HepG2 (cell line): Measurements from ENCODE around the gene U2AF2. TPM values are rescaled to one million over a fixed set of nuclear protein-coding genes. Genes with fewer than 3 reads are reported as not detected.

Experiments
- ATAC-seq: fragments of 200-7000 bp; cut with Tn5 transposase; 3 replicates; pipeline ENCODE4 v1.9.1; 2020; ENCODE audit warnings: mild to moderate bottlenecking, moderate library complexity
- BruUV-seq: library from RNA; stranded (reverse); fragments of 400-500 nt; replicated peaks from 2 replicates; lab custom pipeline; 2021; lab: Mats Ljungman, UMichigan
- CTCF ChIA-PET: fragments of 300-600 bp; formaldehyde crosslinking; extraction: SDS; loops from one replicate; lab custom pipeline; 2021; ENCODE audit warnings: low total read pairs, inconsistent platforms, low intra/inter-chr PET ratio; lab: Yijun Ruan, JAX
- POLR2A ChIA-PET: fragments of 350-600 bp; sonication (Branson Sonifier 250); formaldehyde crosslinking; loops from one replicate; lab custom pipeline; 2020; ENCODE audit warnings: antibody characterized with exemption, inconsistent platforms; lab: Yijun Ruan, JAX
- DNase-seq: peaks from one replicate; pipeline ENCODE4 v3.0.0-alpha.2; 2015; ENCODE audit warnings: low spot score
- FAIRE-seq: peaks from 3 replicates; lab custom pipeline; 2011; peaks lifted over from hg19 to GRCh38; lab: Jason Lieb, UNC
- H2AFZ ChIP-seq: one replicate; pipeline ENCODE4 v1.6.1; 2011; ENCODE audit warnings: low read length, inconsistent platforms
- H3K27ac ChIP-seq: fragments of 300-600 bp; 3 replicates; pipeline ENCODE4 v1.8.0; 2011; ENCODE audit warnings: mixed run types, mild to moderate bottlenecking, mixed read lengths, low read length, inconsistent platforms; ENCODE audit not compliant: insufficient read depth; ENCODE audit errors: extremely low read length
- H3K27me3 ChIP-seq, 2 experiments: fragments of 200-600 bp in 1 of 2; 2 replicates in 1 of 2; 3 replicates in 1 of 2; pipeline versions ENCODE4 v1.6.0 to v1.8.0; 2011; ENCODE audit warnings: low read length in 2 of 2, mild to moderate bottlenecking in 2 of 2, moderate library complexity in 2 of 2, inconsistent platforms in 1 of 2; ENCODE audit not compliant: insufficient read depth in 2 of 2, control insufficient read depth in 1 of 2
- H3K36me3 ChIP-seq, 2 experiments: fragments of 200-600 bp in 1 of 2; replicated peaks in 1 of 2; 2 replicates in 1 of 2; 3 replicates in 1 of 2; pipeline versions ENCODE4 v1.5.1 to v1.8.0; 2011; ENCODE audit warnings: low read length in 2 of 2, inconsistent platforms in 1 of 2; ENCODE audit not compliant: insufficient read depth in 2 of 2, control insufficient read depth in 1 of 2
- H3K4me1 ChIP-seq: 2 replicates; pipeline ENCODE4 v1.5.1; 2012; ENCODE audit warnings: low read length, inconsistent platforms; ENCODE audit not compliant: insufficient read depth
- H3K4me2 ChIP-seq: 2 replicates; pipeline ENCODE4 v1.6.0; 2011; ENCODE audit warnings: low read depth, low read length, inconsistent platforms
- H3K4me3 ChIP-seq, 3 experiments: fragments of 200-600 bp in 1 of 3; sonication (generic), shearing (Covaris generic) in 1 of 3; replicated peaks in 1 of 3; 2 replicates each; pipeline ENCODE4 v1.5.1; 2011 to 2016; ENCODE audit warnings: low read length in 3 of 3, inconsistent platforms in 2 of 3, low read depth in 2 of 3, mild to moderate bottlenecking in 2 of 3, control low read depth in 1 of 3, mixed read lengths in 1 of 3; ENCODE audit not compliant: insufficient read depth in 1 of 3
- H3K79me2 ChIP-seq: one replicate; pipeline ENCODE4 v1.6.1; 2011; ENCODE audit warnings: low read length, inconsistent platforms; ENCODE audit not compliant: insufficient read depth
- H3K9ac ChIP-seq: 2 replicates; pipeline ENCODE4 v1.6.0; 2011; ENCODE audit warnings: mild to moderate bottlenecking, low read depth, low read length, inconsistent platforms; ENCODE audit not compliant: insufficient read depth
- H3K9me3 ChIP-seq: 2 replicates; pipeline ENCODE4 v1.5.1; 2012; ENCODE audit warnings: mild to moderate bottlenecking, low read length
- H4K20me1 ChIP-seq: 2 replicates; pipeline ENCODE4 v1.6.0; 2011; ENCODE audit warnings: inconsistent platforms, mild to moderate bottlenecking, low read length, moderate library complexity; ENCODE audit not compliant: insufficient read depth
- CCAR2 ChIP-seq: fragments of 200-400 bp; formaldehyde crosslinking; optimal IDR thresholded peaks from 2 replicates; pipeline ENCODE3; 2018; ENCODE audit warnings: low read depth, mild to moderate bottlenecking, low read length, moderate library complexity
- GATAD1 ChIP-seq: IDR thresholded peaks from 2 replicates; pipeline ENCODE4 v1.6.1; 2016; ENCODE audit warnings: missing genetic modification reagents, missing compliant biosample characterization
- NFKBIZ ChIP-seq: IDR thresholded peaks from 2 replicates; pipeline ENCODE4 v1.6.1; 2018; ENCODE audit warnings: missing genetic modification reagents, missing compliant biosample characterization
- WIZ ChIP-seq: sonication (generic); formaldehyde crosslinking; IDR thresholded peaks from 2 replicates; pipeline ENCODE4 v1.5.1; 2020; ENCODE audit warnings: mild to moderate bottlenecking, missing genetic modification reagents
- ZBTB14 ChIP-seq: sonication (generic); formaldehyde crosslinking; IDR thresholded peaks from 2 replicates; pipeline ENCODE4 v1.4.0; 2020; ENCODE audit warnings: missing genetic modification reagents
- ZBTB25 ChIP-seq: IDR thresholded peaks from 2 replicates; pipeline ENCODE4 v1.6.1; 2018; ENCODE audit warnings: missing genetic modification reagents
- ZNF276 ChIP-seq: sonication (generic); formaldehyde crosslinking; IDR thresholded peaks from 2 replicates; pipeline ENCODE4 v1.4.0; 2020; ENCODE audit warnings: mild to moderate bottlenecking, low read depth, missing genetic modification reagents
- ZNF484 ChIP-seq: sonication (generic); formaldehyde crosslinking; IDR thresholded peaks from 2 replicates; pipeline ENCODE4 v1.5.1; 2020; ENCODE audit warnings: mild to moderate bottlenecking, low read depth, missing genetic modification reagents, borderline replicate concordance
- WGBS: methylation state at CpG from one replicate; pipeline ENCODE4 v1.1.6; 2017; ENCODE audit warnings: low lambda C conversion rate; 5-methylcytosine and 5-hydroxymethylcytosine counted together
- in situ Hi-C: cut with HindIII; loops from 2 replicates; pipeline ENCODE4 v1.10.0; 2017; ENCODE audit warnings: low pct_unique_long_range_greater_than_20kb; ENCODE audit not compliant: extremely low pct_ligation_motif_present
- intact Hi-C: fragments of 100-400 bp; cut with micrococcal nuclease; formaldehyde crosslinking; loops from one replicate; pipeline ENCODE4 v1.10.0; 2022; ENCODE audit not compliant: unreplicated experiment
- polyA plus RNA-seq, 8 experiments: library from polyadenylated mRNA; depleted of rRNA in 3 of 8; stranded (reverse) in 7 of 8; unstranded in 1 of 8; fragments of >200 nt; fragmentation: Illumina TruSeq in 4 of 8; extraction: Trizol in 4 of 8; gene quantifications; 2 replicates each; pipeline versions ENCODE4 v1.2.1 to v1.2.3, GENCODE V29; 2011 to 2016; ENCODE audit warnings: low read depth in 4 of 8, missing spikeins in 1 of 8, mixed read lengths in 1 of 8; ENCODE audit not compliant: insufficient read depth in 1 of 8
- total RNA-seq, 5 experiments: library from RNA; depleted of rRNA; stranded (reverse); fragments of >200 nt; fragmentation: Illumina TruSeq; extraction: Trizol; gene quantifications; 2 replicates each; pipeline ENCODE4 v1.2.3, GENCODE V29; 2016; ENCODE audit warnings: low read depth in 1 of 5
- TF ChIP-seq, protein P1 (sequence below): sonication (generic); formaldehyde crosslinking; IDR thresholded peaks from 2 replicates; pipeline ENCODE4 v1.5.0; 2020; ENCODE audit warnings: missing genetic modification reagents

U2AF2 gene
- total and polyA plus RNA-seq, 2 of the 13 experiments (the other 11 are each of a cell fraction or from before 2014, with no cell fraction given): 84.3 to 124 TPM

DNA sequence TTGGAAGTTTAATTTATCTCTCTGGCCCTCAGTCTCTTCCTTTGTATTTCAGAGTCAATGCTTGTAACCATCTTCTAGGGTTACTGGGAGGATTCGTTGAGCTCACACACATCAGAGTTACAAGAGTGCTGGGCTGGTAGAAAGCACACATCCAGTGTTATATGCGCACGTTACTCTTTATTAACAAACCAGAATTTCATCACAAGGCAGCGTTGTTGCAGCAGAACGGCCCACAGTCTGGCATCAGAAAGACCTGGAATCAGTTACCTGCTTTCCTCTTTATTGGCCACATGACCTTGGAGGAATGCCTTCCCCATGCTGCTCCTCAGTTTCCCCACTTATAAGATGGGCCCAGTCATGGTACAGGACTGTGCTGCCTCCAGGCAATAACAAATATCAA lies 45.5 kb upstream of the U2AF2 start:
- no peak overlapping the region for H3K9ac ChIP-seq
- no peak for TF ChIP-seq ZNF484 (CRISPR knock-in tag)
- TF ChIP-seq CCAR2: no peak
- TF ChIP-seq ZNF276: no peak
- no peak for TF ChIP-seq ZBTB25
- TF ChIP-seq, protein P1, sequence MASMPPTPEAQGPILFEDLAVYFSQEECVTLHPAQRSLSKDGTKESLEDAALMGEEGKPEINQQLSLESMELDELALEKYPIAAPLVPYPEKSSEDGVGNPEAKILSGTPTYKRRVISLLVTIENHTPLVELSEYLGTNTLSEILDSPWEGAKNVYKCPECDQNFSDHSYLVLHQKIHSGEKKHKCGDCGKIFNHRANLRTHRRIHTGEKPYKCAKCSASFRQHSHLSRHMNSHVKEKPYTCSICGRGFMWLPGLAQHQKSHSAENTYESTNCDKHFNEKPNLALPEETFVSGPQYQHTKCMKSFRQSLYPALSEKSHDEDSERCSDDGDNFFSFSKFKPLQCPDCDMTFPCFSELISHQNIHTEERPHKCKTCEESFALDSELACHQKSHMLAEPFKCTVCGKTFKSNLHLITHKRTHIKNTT (CRISPR knock-in tag): no peak
- TF ChIP-seq WIZ: no peak
- no peak for TF ChIP-seq ZBTB14
- no peak for TF ChIP-seq GATAD1 (CRISPR knock-in tag)
- TF ChIP-seq NFKBIZ (CRISPR knock-in tag): no peak
- FAIRE-seq (no peak), DNase-seq (no peak), ATAC-seq (no peak)
- H3K4me2 ChIP-seq: no peak overlapping the region
- peaks cover 15% of the 10 kb centered on the region for H3K79me2 ChIP-seq
- ChIA-PET CTCF (no interaction called here), POLR2A (no interaction called here)
- no peak overlapping the region for H3K4me3 ChIP-seq
- 94% methylated on average over 5 of the region's 5 CpGs for WGBS
- peaks cover 24% of the 10 kb centered on the region for H3K4me1 ChIP-seq
- in situ Hi-C loops (loop anchor here (5.0 kb wide), 1 partner anchor 92 kb away; no protein-coding TSS in a partner anchor), intact Hi-C loops (loop anchor here (10.0 kb wide), 1 partner anchor 55 kb away; no protein-coding TSS in a partner anchor)
- peaks cover 0 to 2% of the 10 kb centered on the region in 2 experiments; a peak in 1 of 5 replicates for H3K36me3 ChIP-seq
- H4K20me1 ChIP-seq: no peaks in the 10 kb centered on the region
- no TSS peak for BruUV-seq
- no peak overlapping the region for H2AFZ ChIP-seq
- H3K27ac ChIP-seq: no peak overlapping the region
- no peaks in the 10 kb centered on the region for H3K9me3 ChIP-seq
- no peaks in the 10 kb centered on the region; a peak in 1 of 5 replicates for H3K27me3 ChIP-seq
